MCF 10A (cell line): ENCODE results near the gene STRIP2. TPM values are rescaled to one million over a fixed set of nuclear protein-coding genes. Genes with fewer than 3 reads are reported as not detected.

Experiments
- BruUV-seq: library from RNA; stranded (reverse); fragments of 400-500 nt; replicated peaks from 2 replicates; lab custom pipeline; 2021; lab: Mats Ljungman, UMichigan
- CTCF ChIA-PET: fragments of 300-600 bp; sonication (Branson Sonifier 250); formaldehyde crosslinking; extraction: SDS; loops from one replicate; lab custom pipeline; 2021; ENCODE audit warnings: antibody characterized with exemption, inconsistent platforms; lab: Yijun Ruan, JAX
- POLR2A ChIA-PET: fragments of 300-600, 350-650 bp; sonication (Branson Sonifier 250); formaldehyde crosslinking; extraction: SDS; loops from one replicate; lab custom pipeline; 2020; ENCODE audit warnings: antibody characterized with exemption, inconsistent platforms; lab: Yijun Ruan, JAX
- DNase-seq: peaks from one replicate; pipeline ENCODE4 v3.0.0-alpha.2; 2018; ENCODE audit not compliant: unreplicated experiment
- H3K27ac Mint-ChIP-seq: one replicate; pipeline ENCODE4 v1.8.0; 2022; ENCODE audit warnings: mild to moderate bottlenecking, low read depth, mixed read lengths; ENCODE audit not compliant: unreplicated experiment
- H3K27me3 Mint-ChIP-seq: one replicate; pipeline ENCODE4 v1.8.0; 2022; ENCODE audit warnings: mixed read lengths; ENCODE audit not compliant: insufficient read depth, unreplicated experiment
- H3K36me3 Mint-ChIP-seq: one replicate; pipeline ENCODE4 v1.8.0; 2022; ENCODE audit warnings: mild to moderate bottlenecking, moderate library complexity, mixed read lengths; ENCODE audit not compliant: insufficient read depth, unreplicated experiment
- H3K4me1 Mint-ChIP-seq: one replicate; pipeline ENCODE4 v1.8.0; 2022; ENCODE audit warnings: mixed read lengths; ENCODE audit not compliant: insufficient read depth, unreplicated experiment
- H3K4me3 Mint-ChIP-seq: one replicate; pipeline ENCODE4 v1.8.0; 2022; ENCODE audit warnings: mild to moderate bottlenecking, moderate library complexity, mixed read lengths; ENCODE audit not compliant: unreplicated experiment
- H3K9me3 Mint-ChIP-seq: one replicate; pipeline ENCODE4 v1.8.0; 2022; ENCODE audit warnings: mixed read lengths; ENCODE audit not compliant: unreplicated experiment
- intact Hi-C: fragments of 100-400 bp; cut with micrococcal nuclease; formaldehyde crosslinking; loops from 2 replicates; pipeline ENCODE4 v1.14.1; 2022
- total RNA-seq: library from RNA; stranded (reverse); gene quantifications from 2 replicates; pipeline ENCODE4 v1.2.3, GENCODE V29; 2022
- TF ChIP-seq, protein P1 (sequence below): fragments of 200-600 bp; IDR thresholded peaks from one replicate; pipeline ENCODE4 v1.8.0; 2022; ENCODE audit warnings: antibody characterized with exemption, mild to moderate bottlenecking; ENCODE audit not compliant: unreplicated experiment

STRIP2 gene
- total RNA-seq, 1 experiment from 2014 or later: 6.3 TPM

DNA sequence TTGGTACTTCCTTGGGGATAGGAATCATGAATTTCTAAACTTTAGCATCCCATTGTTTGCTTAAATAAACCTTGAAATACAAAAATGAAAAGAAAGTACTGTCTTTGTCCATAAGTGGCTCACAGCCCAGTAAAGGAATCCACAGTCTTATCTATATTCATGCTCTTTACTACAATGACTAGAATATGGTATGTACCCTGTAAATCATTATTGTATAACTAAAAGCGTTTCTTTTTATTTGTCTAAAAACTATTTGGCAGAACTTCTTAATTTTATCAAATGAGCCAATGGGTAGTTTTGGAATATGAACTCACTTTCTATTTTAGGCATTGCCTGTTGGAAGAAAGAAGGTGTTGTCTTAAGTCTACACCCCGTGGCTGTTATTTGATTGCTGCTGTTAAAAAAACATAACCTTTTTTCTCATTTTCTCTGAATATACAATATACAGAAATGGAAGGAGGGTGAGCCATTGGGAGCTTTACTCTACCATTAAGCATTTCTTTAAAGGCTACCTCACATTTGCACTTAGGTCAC lies 12.4 kb upstream of the STRIP2 start:
- POLR2A ChIA-PET: no interaction called here
- TF ChIP-seq, protein P1, sequence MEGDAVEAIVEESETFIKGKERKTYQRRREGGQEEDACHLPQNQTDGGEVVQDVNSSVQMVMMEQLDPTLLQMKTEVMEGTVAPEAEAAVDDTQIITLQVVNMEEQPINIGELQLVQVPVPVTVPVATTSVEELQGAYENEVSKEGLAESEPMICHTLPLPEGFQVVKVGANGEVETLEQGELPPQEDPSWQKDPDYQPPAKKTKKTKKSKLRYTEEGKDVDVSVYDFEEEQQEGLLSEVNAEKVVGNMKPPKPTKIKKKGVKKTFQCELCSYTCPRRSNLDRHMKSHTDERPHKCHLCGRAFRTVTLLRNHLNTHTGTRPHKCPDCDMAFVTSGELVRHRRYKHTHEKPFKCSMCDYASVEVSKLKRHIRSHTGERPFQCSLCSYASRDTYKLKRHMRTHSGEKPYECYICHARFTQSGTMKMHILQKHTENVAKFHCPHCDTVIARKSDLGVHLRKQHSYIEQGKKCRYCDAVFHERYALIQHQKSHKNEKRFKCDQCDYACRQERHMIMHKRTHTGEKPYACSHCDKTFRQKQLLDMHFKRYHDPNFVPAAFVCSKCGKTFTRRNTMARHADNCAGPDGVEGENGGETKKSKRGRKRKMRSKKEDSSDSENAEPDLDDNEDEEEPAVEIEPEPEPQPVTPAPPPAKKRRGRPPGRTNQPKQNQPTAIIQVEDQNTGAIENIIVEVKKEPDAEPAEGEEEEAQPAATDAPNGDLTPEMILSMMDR: no peak
- no peaks in the 10 kb centered on the region for H3K9me3 Mint-ChIP-seq
- no peak for DNase-seq
- BruUV-seq: no TSS peak
- H3K36me3 Mint-ChIP-seq: peaks cover 8% of the 10 kb centered on the region
- H3K27ac Mint-ChIP-seq: no peak overlapping the region
- H3K27me3 Mint-ChIP-seq: no peaks in the 10 kb centered on the region
- CTCF ChIA-PET: interaction anchor here (0.5 to 1.0 kb wide), 3 partner anchors 10 to 80 kb away, joined by 3 to 6 read pairs (median 6); no protein-coding TSS in a partner anchor
- peaks cover 6% of the 10 kb centered on the region for H3K4me1 Mint-ChIP-seq
- no peak overlapping the region for H3K4me3 Mint-ChIP-seq
- intact Hi-C loops: no loop called here

DNA sequence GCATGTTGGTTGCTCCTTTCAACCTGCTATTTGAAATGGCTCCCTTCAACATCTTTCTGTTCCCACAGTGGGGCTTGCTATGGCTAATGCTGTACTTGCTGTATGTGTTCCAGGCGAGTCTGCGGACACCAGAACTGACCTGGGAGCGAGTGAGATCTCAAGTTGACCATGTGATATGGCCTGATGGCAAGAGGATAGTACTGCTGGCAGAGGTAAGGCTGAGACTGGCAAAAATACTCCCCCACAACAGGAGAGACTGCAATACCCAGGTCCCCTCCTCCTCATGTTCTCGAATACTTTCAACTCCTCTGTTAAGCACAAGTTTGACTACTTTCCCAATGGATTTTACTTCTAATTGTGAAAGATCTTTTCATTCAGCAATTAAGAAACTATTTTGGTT lies 11.5 kb upstream of the STRIP2 start:
- no peak overlapping the region for H3K4me3 Mint-ChIP-seq
- no TSS peak for BruUV-seq
- peaks cover 8% of the 10 kb centered on the region for H3K36me3 Mint-ChIP-seq
- no peaks in the 10 kb centered on the region for H3K27me3 Mint-ChIP-seq
- no peaks in the 10 kb centered on the region for H3K9me3 Mint-ChIP-seq
- TF ChIP-seq, protein P1: no peak
- DNase-seq: no peak
- ChIA-PET POLR2A (interaction anchor here (2.1 kb wide), 1 partner anchor 11 kb away, joined by 6 read pairs; the partner anchor contains the start of gene STRIP2), CTCF (no interaction called here)
- H3K27ac Mint-ChIP-seq: no peak overlapping the region
- intact Hi-C loops: no loop called here
- H3K4me1 Mint-ChIP-seq: peaks cover 10% of the 10 kb centered on the region

DNA sequence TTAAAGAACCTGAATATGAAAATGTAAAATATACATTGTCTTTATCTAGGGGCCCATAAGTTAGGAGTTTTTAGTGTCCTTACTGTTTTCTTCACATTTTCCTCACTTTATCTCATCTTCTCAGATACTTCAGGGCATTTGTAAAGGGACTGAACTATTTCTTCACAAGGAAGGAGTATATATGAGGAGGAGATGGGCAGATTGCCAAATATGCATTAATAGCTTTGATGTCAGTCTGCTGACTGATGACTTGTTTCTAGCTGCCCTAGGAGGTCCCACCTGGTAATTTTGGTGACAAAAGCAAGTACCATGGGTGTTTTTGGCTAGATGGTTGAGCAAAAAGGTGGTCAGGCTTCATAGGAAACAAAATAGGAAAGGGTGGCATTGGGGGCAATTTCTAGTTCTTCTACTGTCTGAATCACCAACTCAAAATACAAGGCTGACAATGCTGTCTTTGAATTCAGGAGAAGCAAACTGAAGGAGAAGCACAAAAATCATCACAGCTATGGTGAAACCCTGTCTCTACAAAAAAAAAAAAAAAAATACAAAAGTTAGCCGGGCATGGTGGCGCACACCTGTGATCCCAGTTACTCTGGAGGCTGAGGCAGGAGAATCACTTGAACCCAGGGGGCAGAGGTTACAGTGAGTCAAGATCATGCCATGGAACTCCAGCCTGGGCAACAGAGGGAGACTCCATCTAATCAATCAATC lies 10.4 kb upstream of the STRIP2 start:
- no peaks in the 10 kb centered on the region for H3K27me3 Mint-ChIP-seq
- intact Hi-C loops: no loop called here
- H3K27ac Mint-ChIP-seq: no peak overlapping the region
- TF ChIP-seq, protein P1: no peak
- POLR2A ChIA-PET: interaction anchor here (0.6 to 2.8 kb wide), 5 partner anchors 10 to 218 kb away, joined by 3 to 13 read pairs (median 3); partner anchors contain the start of gene STRIP2
- CTCF ChIA-PET: interaction anchor here (1.1 to 1.2 kb wide), 2 partner anchors 56 to 220 kb away, joined by 3 to 6 read pairs; no protein-coding TSS in a partner anchor
- H3K36me3 Mint-ChIP-seq: peaks cover 8% of the 10 kb centered on the region
- H3K4me1 Mint-ChIP-seq: peaks cover 11% of the 10 kb centered on the region
- no peaks in the 10 kb centered on the region for H3K9me3 Mint-ChIP-seq
- H3K4me3 Mint-ChIP-seq: no peak overlapping the region
- BruUV-seq: no TSS peak
- peak; percentile 34 for DNase-seq

DNA sequence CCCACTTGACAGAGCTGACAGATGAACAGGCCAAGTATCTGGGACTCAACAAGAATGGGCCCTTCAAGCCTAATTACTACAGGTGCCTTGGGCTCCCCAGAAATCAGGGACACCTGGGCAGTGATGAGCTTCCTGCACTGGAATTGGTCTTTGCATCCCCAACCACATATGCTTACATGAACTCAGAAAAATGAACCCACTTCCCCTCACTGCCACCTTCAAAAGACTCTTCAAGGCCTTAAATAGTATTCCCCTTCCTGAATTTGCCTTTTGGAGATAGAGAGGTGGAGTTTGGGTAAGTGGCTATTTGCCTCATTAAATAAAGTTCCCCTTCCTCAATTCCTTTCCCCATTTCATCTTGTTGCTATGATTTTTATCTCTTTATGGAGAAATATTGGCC lies 7.8 kb upstream of the STRIP2 start:
- H3K4me3 Mint-ChIP-seq: no peak overlapping the region
- peaks cover 14% of the 10 kb centered on the region for H3K36me3 Mint-ChIP-seq
- BruUV-seq: no TSS peak
- peaks cover 11% of the 10 kb centered on the region for H3K4me1 Mint-ChIP-seq
- ChIA-PET CTCF (interaction anchor here (0.6 to 1.6 kb wide), 2 partner anchors 47 to 59 kb away, joined by 5 to 6 read pairs; no protein-coding TSS in a partner anchor), POLR2A (interaction anchor here (1.4 to 2.8 kb wide), 2 partner anchors 8 to 13 kb away, joined by 4 to 13 read pairs; partner anchors contain the start of gene STRIP2)
- H3K9me3 Mint-ChIP-seq: no peaks in the 10 kb centered on the region
- DNase-seq: no peak
- H3K27me3 Mint-ChIP-seq: no peaks in the 10 kb centered on the region
- intact Hi-C loops: no loop called here
- H3K27ac Mint-ChIP-seq: no peak overlapping the region
- TF ChIP-seq, protein P1: no peak
